Glutamatergic neuron (in vitro differentiated cells): Measurements from ENCODE around the gene DLD. TPM values are rescaled to one million over a fixed set of nuclear protein-coding genes. Genes with fewer than 3 reads are reported as not detected.
A peak's percentile ranks its signal among the peaks of the same experiment; 100 is the strongest.

Experiments
- DNase-seq: peaks from one replicate; pipeline ENCODE4 v3.0.0; 2022
- H3K27ac Mint-ChIP-seq: one replicate; pipeline ENCODE4 v1.8.0; 2020; ENCODE audit warnings: mild to moderate bottlenecking, mixed read lengths, inconsistent platforms; ENCODE audit not compliant: unreplicated experiment
- H3K27me3 Mint-ChIP-seq: one replicate; pipeline ENCODE4 v1.8.0; 2020; ENCODE audit warnings: mild to moderate bottlenecking, moderate library complexity, mixed read lengths, inconsistent platforms; ENCODE audit not compliant: unreplicated experiment
- H3K36me3 Mint-ChIP-seq: one replicate; pipeline ENCODE4 v1.8.0; 2020; ENCODE audit warnings: mild to moderate bottlenecking, mixed read lengths, inconsistent platforms; ENCODE audit not compliant: unreplicated experiment
- H3K4me1 Mint-ChIP-seq: one replicate; pipeline ENCODE4 v1.8.0; 2020; ENCODE audit warnings: mild to moderate bottlenecking, low read depth, mixed read lengths, inconsistent platforms; ENCODE audit not compliant: unreplicated experiment
- H3K4me3 Mint-ChIP-seq: one replicate; pipeline ENCODE4 v1.8.0; 2020; ENCODE audit warnings: mild to moderate bottlenecking, mixed read lengths, inconsistent platforms; ENCODE audit not compliant: unreplicated experiment
- H3K9me3 Mint-ChIP-seq: one replicate; pipeline ENCODE4 v1.8.0; 2020; ENCODE audit warnings: mild to moderate bottlenecking, moderate library complexity, mixed read lengths, inconsistent platforms; ENCODE audit not compliant: unreplicated experiment
- CTCF ChIP-seq: fragments of 200-600 bp; sonication (generic); IDR thresholded peaks from one replicate; pipeline ENCODE4 v1.5.0; 2021; ENCODE audit not compliant: partially characterized antibody, unreplicated experiment
- total RNA-seq: library from RNA; stranded (reverse); fragmentation: NEBNext Ultra II Directional; extraction: Animal tissue kit (Norgen Biotek cat#: 25700); gene quantifications from one replicate; pipeline ENCODE4 v1.2.1, GENCODE V29; 2021; ENCODE audit not compliant: unreplicated experiment

DLD gene
- total RNA-seq, 1 donor from 2014 or later = 75.9 TPM

GRCh38 chr7:107933386-107934013 is 42.5 kb downstream of the DLD start:
- H3K4me1 Mint-ChIP-seq = peaks cover 10% of the 10 kb centered on the region
- H3K36me3 Mint-ChIP-seq = no peaks in the 10 kb centered on the region
- H3K27ac Mint-ChIP-seq = no peak overlapping the region
- TF ChIP-seq CTCF = no peak
- no peak overlapping the region for H3K4me3 Mint-ChIP-seq
- peaks cover 4% of the 10 kb centered on the region for H3K9me3 Mint-ChIP-seq
- H3K27me3 Mint-ChIP-seq = peaks cover 6% of the 10 kb centered on the region
- DNase-seq = no peak

- no peak for DNase-seq
- H3K4me1 Mint-ChIP-seq = peaks cover 10% of the 10 kb centered on the region
- no peak overlapping the region for H3K4me3 Mint-ChIP-seq
- peak overlapping the region; percentile 36 for H3K27ac Mint-ChIP-seq
- peaks cover 4% of the 10 kb centered on the region for H3K9me3 Mint-ChIP-seq
- H3K27me3 Mint-ChIP-seq = peaks cover 9% of the 10 kb centered on the region
- H3K36me3 Mint-ChIP-seq = no peaks in the 10 kb centered on the region
- no peak for TF ChIP-seq CTCF
Observed at GRCh38 chr7:107934991-107935770, 44.2 kb downstream of the DLD start.

GRCh38 chr7:107936312-107936711 is 45.3 kb downstream of the DLD start:
- H3K4me1 Mint-ChIP-seq = peaks cover 10% of the 10 kb centered on the region
- peaks cover 4% of the 10 kb centered on the region for H3K9me3 Mint-ChIP-seq
- H3K27me3 Mint-ChIP-seq = peaks cover 9% of the 10 kb centered on the region
- H3K36me3 Mint-ChIP-seq = no peaks in the 10 kb centered on the region
- no peak overlapping the region for H3K27ac Mint-ChIP-seq
- H3K4me3 Mint-ChIP-seq = no peak overlapping the region
- no peak for DNase-seq
- TF ChIP-seq CTCF = no peak

GRCh38 chr7:107937531-107937930 is 46.5 kb downstream of the DLD start:
- peaks cover 9% of the 10 kb centered on the region for H3K27me3 Mint-ChIP-seq
- no peak for TF ChIP-seq CTCF
- no peak overlapping the region for H3K4me3 Mint-ChIP-seq
- peak overlapping the region; percentile 59 for H3K27ac Mint-ChIP-seq
- H3K9me3 Mint-ChIP-seq = peaks cover 2% of the 10 kb centered on the region
- no peak for DNase-seq
- H3K36me3 Mint-ChIP-seq = no peaks in the 10 kb centered on the region
- H3K4me1 Mint-ChIP-seq = peaks cover 10% of the 10 kb centered on the region
